Measurements from ENCODE around the gene RNF43.

Gene RNF43

DNA sequence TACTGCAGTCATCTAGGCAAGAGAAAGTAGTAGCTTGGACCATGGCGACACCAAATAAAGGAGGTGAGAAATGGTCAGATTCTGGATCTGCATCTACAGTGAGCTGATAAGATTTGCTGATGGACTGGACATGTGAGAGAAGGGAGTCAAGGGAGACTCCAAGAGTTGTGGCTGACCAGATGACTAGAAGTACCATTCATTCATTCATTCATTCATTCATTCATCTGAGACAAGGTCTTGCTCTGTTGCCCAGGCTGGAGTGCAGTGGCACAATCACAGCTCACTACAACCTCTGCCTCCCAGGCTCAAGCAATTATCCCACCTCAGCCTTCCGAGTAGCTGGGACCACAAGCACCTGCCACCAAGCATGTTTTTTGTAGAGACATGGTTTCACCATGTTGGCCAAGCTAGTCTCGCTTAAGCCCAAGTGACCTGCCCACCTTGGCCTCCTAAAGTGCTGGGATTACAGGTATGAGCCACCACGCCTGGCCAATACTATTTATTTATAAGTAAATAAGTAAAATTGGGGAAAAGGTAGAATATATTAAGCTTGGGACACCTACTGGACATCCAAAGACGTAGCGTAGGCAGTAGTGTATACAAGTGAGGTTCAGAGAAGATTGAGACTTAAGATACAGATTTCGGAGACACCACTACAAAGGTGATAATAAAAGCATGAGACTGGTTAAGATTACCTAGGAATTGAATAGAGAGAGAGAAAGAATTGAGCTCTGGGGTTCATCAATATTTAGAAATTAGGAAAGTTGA lies 15.7 kb upstream of the RNF43 start:
- TF ChIP-seq EZH2 (IDR thresholded peaks at IDR 0.05) (no peak), FOXP2 (optimal IDR thresholded peaks at IDR 0.05; ENCODE audit: control extremely low read depth, extremely low read length, insufficient read depth) (no peak), POLR2AphosphoS5 (IDR thresholded peaks at IDR 0.05; ENCODE audit: borderline replicate concordance, low read depth, low read length) (no peak)
- no peaks in the 10 kb centered on the region for H3K36me3 ChIP-seq (ENCODE audit: insufficient read depth, low read length)
- no peak overlapping the region for H3K9ac ChIP-seq (ENCODE audit: insufficient read length)
- no peaks in the 10 kb centered on the region for H3K9me3 ChIP-seq (ENCODE audit: low read depth, low read length)
- no peak overlapping the region for H3K27ac ChIP-seq
- no peak for DNase-seq (ENCODE audit: low read depth, low spot score)
- no peak overlapping the region for H3K4me3 ChIP-seq

DNA sequence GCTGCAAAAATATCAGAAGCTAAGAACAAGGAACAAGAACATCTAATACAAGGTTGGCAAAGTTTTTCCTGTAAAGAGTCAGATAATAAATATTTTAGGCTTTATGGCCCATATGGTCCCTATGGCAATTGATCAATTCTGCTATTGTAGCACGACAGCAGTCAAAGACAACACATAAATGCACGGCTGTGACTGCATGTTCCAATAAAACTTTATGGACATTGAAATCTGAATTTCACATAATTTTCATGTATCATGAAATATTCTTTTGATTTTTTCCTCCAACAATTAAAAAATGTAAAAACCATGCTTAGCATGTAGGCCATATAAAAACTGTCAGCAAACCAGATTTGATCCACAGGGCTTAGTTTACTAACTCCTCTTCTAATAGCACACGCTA lies 10.5 kb upstream of the RNF43 start:
- TF ChIP-seq FOXP2 (optimal IDR thresholded peaks at IDR 0.05; ENCODE audit: control extremely low read depth, extremely low read length, insufficient read depth) (no peak), EZH2 (IDR thresholded peaks at IDR 0.05) (no peak), POLR2AphosphoS5 (IDR thresholded peaks at IDR 0.05; ENCODE audit: borderline replicate concordance, low read depth, low read length) (no peak)
- Histone ChIP-seq H3K4me3 (no peak overlapping the region), H3K9ac (ENCODE audit: insufficient read length) (no peak overlapping the region), H3K36me3 (ENCODE audit: insufficient read depth, low read length) (no peaks in the 10 kb centered on the region), H3K9me3 (ENCODE audit: low read depth, low read length) (no peaks in the 10 kb centered on the region), H3K27ac (no peak overlapping the region)
- no peak for DNase-seq (ENCODE audit: low read depth, low spot score)

DNA sequence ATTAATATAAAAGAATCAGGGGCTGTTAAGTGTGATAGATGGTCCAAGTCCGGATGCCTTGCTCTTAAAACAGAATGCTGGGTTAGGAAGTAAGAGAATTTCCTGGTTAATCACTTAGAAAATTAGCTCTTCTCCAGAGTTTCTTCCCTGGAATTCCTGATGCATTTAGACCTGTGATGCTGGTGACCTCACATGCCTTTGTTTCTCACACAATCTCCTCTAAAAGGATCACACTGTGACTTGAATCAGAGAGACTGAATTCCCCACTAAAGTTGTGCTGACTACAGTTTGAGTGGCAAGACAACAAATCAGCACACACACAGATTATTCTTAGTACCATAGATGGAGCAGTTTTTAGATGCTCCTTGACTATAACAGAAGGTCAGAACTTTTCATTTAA lies 4.4 kb upstream of the RNF43 start:
- TF ChIP-seq FOXP2 (optimal IDR thresholded peaks at IDR 0.05; ENCODE audit: control extremely low read depth, extremely low read length, insufficient read depth) (no peak), POLR2AphosphoS5 (IDR thresholded peaks at IDR 0.05; ENCODE audit: borderline replicate concordance, low read depth, low read length) (no peak), EZH2 (IDR thresholded peaks at IDR 0.05) (no peak)
- H3K9ac ChIP-seq (ENCODE audit: insufficient read length) = no peak overlapping the region
- H3K36me3 ChIP-seq (ENCODE audit: insufficient read depth, low read length) = no peaks in the 10 kb centered on the region
- H3K4me3 ChIP-seq = no peak overlapping the region
- no peaks in the 10 kb centered on the region for H3K9me3 ChIP-seq (ENCODE audit: low read depth, low read length)
- no peak overlapping the region for H3K27ac ChIP-seq
- no peak for DNase-seq (ENCODE audit: low read depth, low spot score)

DNA sequence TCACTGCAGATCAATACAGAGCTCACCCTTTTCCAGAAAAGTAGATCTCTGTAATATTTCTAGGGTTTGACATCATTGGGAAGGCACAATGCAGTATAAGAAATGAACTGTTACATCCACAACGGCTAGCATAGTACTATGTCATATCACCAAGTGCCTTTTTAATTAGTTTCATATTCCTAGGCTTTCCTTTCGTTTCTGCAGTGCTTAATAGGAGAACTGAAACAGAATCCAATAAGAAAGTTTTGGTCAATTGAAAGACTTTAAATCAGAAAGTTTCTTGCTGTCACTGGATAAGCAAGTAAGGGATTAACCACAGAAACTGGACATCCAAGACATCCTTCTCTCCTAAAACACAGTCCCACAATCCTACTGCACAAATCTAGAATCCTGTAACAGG lies 3.5 kb upstream of the RNF43 start:
- no peaks in the 10 kb centered on the region for H3K36me3 ChIP-seq (ENCODE audit: insufficient read depth, low read length)
- DNase-seq (ENCODE audit: low read depth, low spot score) = no peak
- TF ChIP-seq EZH2 (IDR thresholded peaks at IDR 0.05) (no peak), POLR2AphosphoS5 (IDR thresholded peaks at IDR 0.05; ENCODE audit: borderline replicate concordance, low read depth, low read length) (no peak), FOXP2 (optimal IDR thresholded peaks at IDR 0.05; ENCODE audit: control extremely low read depth, extremely low read length, insufficient read depth) (no peak)
- no peak overlapping the region for H3K27ac ChIP-seq
- H3K4me3 ChIP-seq = no peak overlapping the region
- no peaks in the 10 kb centered on the region for H3K9me3 ChIP-seq (ENCODE audit: low read depth, low read length)
- H3K9ac ChIP-seq (ENCODE audit: insufficient read length) = no peak overlapping the region

DNA sequence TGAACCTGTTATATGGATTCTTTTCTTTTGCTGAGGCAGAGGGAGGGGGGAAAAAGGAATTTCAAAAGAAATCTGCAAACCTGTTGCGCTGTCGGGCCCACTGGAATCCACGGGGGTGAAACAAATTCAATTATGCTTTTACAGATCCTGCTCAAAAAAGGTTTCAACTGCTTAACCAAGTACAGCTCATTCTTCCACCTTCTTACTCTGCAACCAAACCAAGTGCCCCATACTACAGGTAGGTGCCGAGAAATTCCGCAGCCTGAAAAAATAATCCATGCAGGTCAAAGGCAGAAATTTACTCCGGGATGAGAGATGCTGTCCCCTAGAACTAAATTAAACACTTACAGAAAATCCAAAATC lies 416 bp downstream of the RNF43 start:
- TF ChIP-seq POLR2AphosphoS5 (IDR thresholded peaks at IDR 0.05; ENCODE audit: borderline replicate concordance, low read depth, low read length) (no peak), EZH2 (IDR thresholded peaks at IDR 0.05) (no peak), FOXP2 (optimal IDR thresholded peaks at IDR 0.05; ENCODE audit: control extremely low read depth, extremely low read length, insufficient read depth) (no peak)
- no peaks in the 10 kb centered on the region for H3K36me3 ChIP-seq (ENCODE audit: insufficient read depth, low read length)
- peak overlapping the region; percentile 81; the same call in 1 of the 2 replicates for H3K27ac ChIP-seq
- H3K9ac ChIP-seq (ENCODE audit: insufficient read length) = peak overlapping the region; percentile 55
- peak overlapping the region; percentile 76 for H3K4me3 ChIP-seq
- DNase-seq (ENCODE audit: low read depth, low spot score) = no peak
- no peaks in the 10 kb centered on the region for H3K9me3 ChIP-seq (ENCODE audit: low read depth, low read length)

DNA sequence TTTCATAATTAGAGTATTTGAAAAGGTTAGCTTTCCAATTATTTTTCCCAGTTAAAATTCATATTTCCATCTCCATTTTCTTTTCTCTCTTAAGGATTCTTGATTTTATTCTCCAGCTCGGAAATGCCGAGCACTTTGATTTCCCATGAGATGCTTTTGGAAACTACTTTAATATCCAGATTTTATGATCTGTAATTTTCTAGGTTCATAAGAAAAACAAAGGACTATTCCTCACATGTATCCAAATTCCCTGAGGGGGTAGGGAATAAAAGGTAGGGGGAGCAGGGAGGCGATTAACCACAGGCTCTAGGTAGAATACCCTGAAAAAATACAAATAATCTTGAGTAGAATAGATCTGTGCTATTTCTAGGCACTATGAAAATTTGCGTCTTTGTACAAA lies 938 bp downstream of the RNF43 start:
- Histone ChIP-seq H3K4me3 (peak overlapping the region; percentile 76), H3K27ac (no peak overlapping the region), H3K9ac (ENCODE audit: insufficient read length) (no peak overlapping the region)

DNA sequence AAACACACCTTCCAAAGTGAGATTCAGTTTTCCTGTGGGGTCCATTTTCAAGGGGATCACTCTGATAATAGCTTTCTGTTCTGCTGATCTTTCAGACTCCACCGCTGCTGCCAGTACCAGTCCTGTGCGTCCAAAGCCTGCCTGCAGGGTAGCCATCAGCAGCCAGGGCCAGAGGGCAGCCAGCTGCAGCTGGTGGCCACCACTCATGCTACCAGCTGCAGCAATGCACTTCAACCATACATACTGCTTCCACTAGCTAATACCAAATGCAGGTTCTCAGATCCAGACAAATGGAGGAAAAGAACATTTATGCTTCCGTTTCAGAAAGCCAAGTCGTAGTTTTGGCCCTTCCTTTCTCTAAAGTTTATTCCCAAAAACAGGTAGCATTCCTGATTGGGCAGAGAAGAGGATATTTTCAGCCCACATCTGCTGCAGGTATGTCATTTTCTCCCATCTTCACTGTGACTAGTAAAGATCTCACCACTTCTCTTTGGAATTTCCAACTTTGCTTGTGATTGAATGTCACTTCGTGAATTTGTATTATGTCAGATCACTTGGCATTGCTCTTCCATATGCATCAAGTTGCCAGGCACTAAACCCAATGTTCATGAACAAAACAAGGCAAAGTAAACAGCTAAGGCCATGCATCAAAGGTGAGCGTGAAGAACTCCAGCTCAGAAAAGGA lies 1.8 kb downstream of the RNF43 start:
- H3K9me3 ChIP-seq (ENCODE audit: low read depth, low read length) = no peaks in the 10 kb centered on the region
- no peaks in the 10 kb centered on the region for H3K36me3 ChIP-seq (ENCODE audit: insufficient read depth, low read length)
- DNase-seq (ENCODE audit: low read depth, low spot score) = no peak
- TF ChIP-seq EZH2 (IDR thresholded peaks at IDR 0.05) (no peak), FOXP2 (optimal IDR thresholded peaks at IDR 0.05; ENCODE audit: control extremely low read depth, extremely low read length, insufficient read depth) (no peak)
- no peak overlapping the region for H3K9ac ChIP-seq (ENCODE audit: insufficient read length)
- H3K4me3 ChIP-seq = no peak overlapping the region
- H3K27ac ChIP-seq = no peak overlapping the region

More for the DNA sequence above, 938 bp downstream of the RNF43 start:
- H3K9me3 ChIP-seq (ENCODE audit: low read depth, low read length) = no peaks in the 10 kb centered on the region
- no peaks in the 10 kb centered on the region for H3K36me3 ChIP-seq (ENCODE audit: insufficient read depth, low read length)
- DNase-seq (ENCODE audit: low read depth, low spot score) = no peak
- no peak for TF ChIP-seq FOXP2 (optimal IDR thresholded peaks at IDR 0.05; ENCODE audit: control extremely low read depth, extremely low read length, insufficient read depth)
- no peak for TF ChIP-seq POLR2AphosphoS5 (IDR thresholded peaks at IDR 0.05; ENCODE audit: borderline replicate concordance, low read depth, low read length)
- no peak for TF ChIP-seq EZH2 (IDR thresholded peaks at IDR 0.05)

DNA sequence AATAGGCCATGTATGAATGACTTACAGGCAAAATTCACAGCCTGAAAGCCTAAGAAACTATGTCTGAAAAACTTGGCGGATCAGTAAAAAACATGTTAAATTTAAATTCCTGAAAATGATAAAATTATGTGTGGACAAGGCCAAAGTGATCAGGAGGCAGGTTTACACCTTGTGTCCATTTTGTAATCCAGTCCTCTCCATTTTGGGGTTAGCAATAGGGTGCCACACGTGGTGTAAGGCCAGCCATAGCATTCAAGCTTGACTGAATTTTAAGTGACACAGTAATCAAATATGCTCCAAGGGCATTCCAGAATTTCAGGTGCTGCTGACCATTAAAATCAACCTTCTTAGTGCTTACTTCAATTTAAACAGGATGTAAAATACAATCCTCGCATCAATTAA lies 2.7 kb downstream of the RNF43 start:
- H3K9me3 ChIP-seq (ENCODE audit: low read depth, low read length) = no peaks in the 10 kb centered on the region
- no peak for TF ChIP-seq EZH2 (IDR thresholded peaks at IDR 0.05)
- no peak for TF ChIP-seq POLR2AphosphoS5 (IDR thresholded peaks at IDR 0.05; ENCODE audit: borderline replicate concordance, low read depth, low read length)
- no peak for TF ChIP-seq FOXP2 (optimal IDR thresholded peaks at IDR 0.05; ENCODE audit: control extremely low read depth, extremely low read length, insufficient read depth)
- H3K36me3 ChIP-seq (ENCODE audit: insufficient read depth, low read length) = no peaks in the 10 kb centered on the region
- no peak overlapping the region for H3K4me3 ChIP-seq
- no peak overlapping the region for H3K9ac ChIP-seq (ENCODE audit: insufficient read length)
- H3K27ac ChIP-seq = no peak overlapping the region
- no peak for DNase-seq (ENCODE audit: low read depth, low spot score)

Data from SK-N-MC (cell line).